ENCODE results near the gene SHMT2. TPM values are rescaled to one million over a fixed set of nuclear protein-coding genes. Genes with fewer than 3 reads are reported as not detected.

SHMT2 gene
- total RNA-seq, 2 donors from 2014 or later = 76.7 to 134 TPM

DNA sequence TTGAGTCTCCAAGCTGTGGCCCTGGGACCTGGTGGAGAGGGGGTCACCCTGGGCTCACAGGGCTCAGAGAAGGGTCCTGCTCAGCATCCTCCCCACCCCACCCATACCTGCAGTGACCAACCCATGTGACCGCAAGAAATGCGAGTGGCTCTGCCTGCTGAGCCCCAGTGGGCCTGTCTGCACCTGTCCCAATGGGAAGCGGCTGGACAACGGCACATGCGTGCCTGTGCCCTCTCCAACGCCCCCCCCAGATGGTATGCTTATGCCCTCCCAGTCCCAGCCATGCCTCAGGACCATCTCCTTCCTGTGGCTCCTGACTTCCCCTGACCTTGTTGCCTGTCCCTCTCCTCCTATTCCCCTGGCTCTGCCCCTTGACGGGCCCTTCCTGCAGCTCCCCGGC is 19.6 kb upstream of the SHMT2 start:
- TF ChIP-seq, protein P1, sequence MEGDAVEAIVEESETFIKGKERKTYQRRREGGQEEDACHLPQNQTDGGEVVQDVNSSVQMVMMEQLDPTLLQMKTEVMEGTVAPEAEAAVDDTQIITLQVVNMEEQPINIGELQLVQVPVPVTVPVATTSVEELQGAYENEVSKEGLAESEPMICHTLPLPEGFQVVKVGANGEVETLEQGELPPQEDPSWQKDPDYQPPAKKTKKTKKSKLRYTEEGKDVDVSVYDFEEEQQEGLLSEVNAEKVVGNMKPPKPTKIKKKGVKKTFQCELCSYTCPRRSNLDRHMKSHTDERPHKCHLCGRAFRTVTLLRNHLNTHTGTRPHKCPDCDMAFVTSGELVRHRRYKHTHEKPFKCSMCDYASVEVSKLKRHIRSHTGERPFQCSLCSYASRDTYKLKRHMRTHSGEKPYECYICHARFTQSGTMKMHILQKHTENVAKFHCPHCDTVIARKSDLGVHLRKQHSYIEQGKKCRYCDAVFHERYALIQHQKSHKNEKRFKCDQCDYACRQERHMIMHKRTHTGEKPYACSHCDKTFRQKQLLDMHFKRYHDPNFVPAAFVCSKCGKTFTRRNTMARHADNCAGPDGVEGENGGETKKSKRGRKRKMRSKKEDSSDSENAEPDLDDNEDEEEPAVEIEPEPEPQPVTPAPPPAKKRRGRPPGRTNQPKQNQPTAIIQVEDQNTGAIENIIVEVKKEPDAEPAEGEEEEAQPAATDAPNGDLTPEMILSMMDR (conservative IDR thresholded peaks at IDR 0.05) = no peak
- no peaks in the 10 kb centered on the region for H3K9me3 ChIP-seq (ENCODE audit: control insufficient read depth, low read length)
- Mint-ChIP-seq H3K36me3 (ENCODE audit: low read depth) (peaks cover 22% of the 10 kb centered on the region), H3K27me3 (ENCODE audit: insufficient read depth) (peaks cover 17% of the 10 kb centered on the region), H3K4me3 (no peak overlapping the region), H3K27ac (no peak overlapping the region), H3K4me1 (peaks cover 8% of the 10 kb centered on the region), H3K9me3 (no peaks in the 10 kb centered on the region)
- WGBS, 2 experiments (ENCODE audit: insufficient coverage in 1 of 2, insufficient read length in 1 of 2) = 93 to 96% methylated on average over 8 of the region's 8 CpGs
- H3K27me3 ChIP-seq (ENCODE audit: control insufficient read depth, insufficient read depth, low read length, poor library complexity, severe bottlenecking) = peaks cover 16% of the 10 kb centered on the region
- no peak overlapping the region for H3K4me3 ChIP-seq (ENCODE audit: low read length)
- H3K4me1 ChIP-seq (ENCODE audit: control insufficient read depth, insufficient read depth, low read length) = no peaks in the 10 kb centered on the region
- no peak overlapping the region for H3K9ac ChIP-seq (ENCODE audit: extremely low read depth, low read length, poor library complexity, severe bottlenecking)
- peaks cover 12% of the 10 kb centered on the region for H3K36me3 ChIP-seq (ENCODE audit: control insufficient read depth, insufficient read depth, low read length)
- no peak overlapping the region for H3K27ac ChIP-seq (ENCODE audit: low read depth, low read length)
- DNase-seq = no peak

DNA sequence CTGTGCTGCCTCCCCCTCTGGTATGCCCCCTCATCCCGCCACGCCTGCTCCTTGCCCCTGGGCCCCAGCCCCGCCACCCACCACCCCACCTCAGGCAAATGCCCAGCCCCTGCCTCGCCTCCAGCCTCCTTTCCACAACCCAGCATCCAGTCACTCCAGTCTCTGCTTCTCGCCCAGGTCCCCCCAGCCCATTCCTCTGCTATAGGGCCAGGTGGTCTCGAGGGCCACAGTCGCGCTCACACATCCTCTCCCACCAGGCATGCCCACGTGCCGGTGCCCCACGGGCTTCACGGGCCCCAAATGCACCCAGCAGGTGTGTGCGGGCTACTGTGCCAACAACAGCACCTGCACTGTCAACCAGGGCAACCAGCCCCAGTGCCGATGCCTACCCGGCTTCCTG is 19.1 kb upstream of the SHMT2 start:
- H3K4me1 Mint-ChIP-seq = peaks cover 8% of the 10 kb centered on the region
- H3K27me3 Mint-ChIP-seq (ENCODE audit: insufficient read depth) = peaks cover 22% of the 10 kb centered on the region
- no peak overlapping the region for H3K4me3 Mint-ChIP-seq
- Histone ChIP-seq H3K9ac (ENCODE audit: extremely low read depth, low read length, poor library complexity, severe bottlenecking) (no peak overlapping the region), H3K9me3 (ENCODE audit: control insufficient read depth, low read length) (no peaks in the 10 kb centered on the region), H3K4me3 (ENCODE audit: low read length) (no peak overlapping the region), H3K36me3 (ENCODE audit: control insufficient read depth, insufficient read depth, low read length) (peaks cover 12% of the 10 kb centered on the region), H3K4me1 (ENCODE audit: control insufficient read depth, insufficient read depth, low read length) (no peaks in the 10 kb centered on the region), H3K27ac (ENCODE audit: low read depth, low read length) (no peak overlapping the region), H3K27me3 (ENCODE audit: control insufficient read depth, insufficient read depth, low read length, poor library complexity, severe bottlenecking) (peaks cover 21% of the 10 kb centered on the region)
- 95 to 96% methylated on average over 9 to 15 of the region's 15 CpGs for WGBS, 2 experiments (ENCODE audit: insufficient coverage in 1 of 2, insufficient read length in 1 of 2)
- DNase-seq = no peak
- H3K9me3 Mint-ChIP-seq = no peaks in the 10 kb centered on the region
- peaks cover 21% of the 10 kb centered on the region for H3K36me3 Mint-ChIP-seq (ENCODE audit: low read depth)
- H3K27ac Mint-ChIP-seq = no peak overlapping the region
- TF ChIP-seq, protein P1 (conservative IDR thresholded peaks at IDR 0.05) = no peak

DNA sequence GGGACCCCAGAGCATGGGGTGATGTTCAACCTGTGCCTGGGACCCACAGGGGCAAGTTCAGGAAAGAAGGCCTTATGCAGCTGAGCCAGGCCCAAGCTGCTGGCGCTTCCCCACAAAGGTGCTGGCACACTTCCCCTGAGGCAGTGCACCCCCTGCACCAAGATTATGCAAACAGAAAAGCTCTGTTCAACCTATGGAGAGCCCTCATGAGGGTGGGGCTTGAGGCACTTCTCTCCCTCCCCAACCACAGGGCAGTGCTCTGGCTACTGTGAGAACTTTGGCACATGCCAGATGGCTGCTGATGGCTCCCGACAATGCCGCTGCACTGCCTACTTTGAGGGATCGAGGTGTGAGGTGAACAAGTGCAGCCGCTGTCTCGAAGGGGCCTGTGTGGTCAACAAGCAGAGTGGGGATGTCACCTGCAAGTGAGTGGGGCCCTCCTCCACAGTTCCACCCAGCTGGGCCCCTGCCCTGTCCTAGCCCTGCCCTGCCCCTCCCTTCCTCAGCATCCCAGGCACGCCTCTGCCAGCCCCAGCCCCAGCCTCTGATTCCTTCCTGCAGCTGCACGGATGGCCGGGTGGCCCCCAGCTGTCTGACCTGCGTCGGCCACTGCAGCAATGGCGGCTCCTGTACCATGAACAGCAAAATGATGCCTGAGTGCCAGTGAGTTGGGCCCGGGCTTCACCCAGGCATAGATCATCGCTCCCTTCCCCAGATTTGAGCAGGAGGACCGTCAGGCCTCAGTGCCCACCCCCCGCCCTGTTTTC is 18.4 kb upstream of the SHMT2 start:
- H3K36me3 ChIP-seq (ENCODE audit: control insufficient read depth, insufficient read depth, low read length) = peaks cover 10% of the 10 kb centered on the region
- peaks cover 28% of the 10 kb centered on the region for H3K27me3 ChIP-seq (ENCODE audit: control insufficient read depth, insufficient read depth, low read length, poor library complexity, severe bottlenecking)
- Mint-ChIP-seq H3K9me3 (no peaks in the 10 kb centered on the region), H3K27me3 (ENCODE audit: insufficient read depth) (peaks cover 28% of the 10 kb centered on the region), H3K27ac (no peak overlapping the region), H3K36me3 (ENCODE audit: low read depth) (peaks cover 16% of the 10 kb centered on the region), H3K4me3 (no peak overlapping the region), H3K4me1 (peaks cover 12% of the 10 kb centered on the region)
- no peak for DNase-seq
- no peak overlapping the region for H3K4me3 ChIP-seq (ENCODE audit: low read length)
- H3K9me3 ChIP-seq (ENCODE audit: control insufficient read depth, low read length) = no peaks in the 10 kb centered on the region
- H3K4me1 ChIP-seq (ENCODE audit: control insufficient read depth, insufficient read depth, low read length) = no peaks in the 10 kb centered on the region
- WGBS, 2 experiments (ENCODE audit: insufficient coverage in 1 of 2, insufficient read length in 1 of 2) = 89 to 91% methylated on average over 13 to 16 of the region's 16 CpGs
- H3K9ac ChIP-seq (ENCODE audit: extremely low read depth, low read length, poor library complexity, severe bottlenecking) = no peak overlapping the region
- no peak overlapping the region for H3K27ac ChIP-seq (ENCODE audit: low read depth, low read length)
- TF ChIP-seq, protein P1 (conservative IDR thresholded peaks at IDR 0.05) = no peak

Measured in endodermal cell (in vitro differentiated cells).